Smooth muscle cell (in vitro differentiated cells): ENCODE measurements around the gene CST3. TPM values are rescaled to one million over a fixed set of nuclear protein-coding genes. Genes with fewer than 3 reads are reported as not detected.

ENCODE experiments used
- DNase-seq: peaks from one replicate; lab custom pipeline; 2025; ENCODE audit not compliant: unreplicated experiment; lab: John Stamatoyannopoulos, UW
- H2AFZ ChIP-seq: fragments of 200-600 bp; sonication (generic); 2 replicates; pipeline ENCODE4 v1.6.0; 2016; ENCODE audit warnings: antibody characterized with exemption, low read depth, mild to moderate bottlenecking
- H3F3A ChIP-seq: fragments of 200-600 bp; sonication (generic); 2 replicates; pipeline ENCODE4 v1.6.0; 2017; ENCODE audit warnings: antibody characterized with exemption, low read depth
- H3K27ac ChIP-seq: fragments of 200-600 bp; sonication (generic); 2 replicates; pipeline ENCODE4 v1.5.1; 2016; ENCODE audit warnings: low read depth, mild to moderate bottlenecking
- H3K27me3 ChIP-seq: fragments of 200-600 bp; sonication (generic); 2 replicates; pipeline ENCODE4 v1.6.1; 2016; ENCODE audit warnings: low read depth, mild to moderate bottlenecking
- H3K36me3 ChIP-seq: fragments of 200-600 bp; sonication (generic); 2 replicates; pipeline ENCODE4 v1.5.1; 2016; ENCODE audit warnings: low read depth
- H3K4me1 ChIP-seq: fragments of 200-600 bp; sonication (generic); 2 replicates; pipeline ENCODE4 v1.5.1; 2016; ENCODE audit warnings: low read depth
- H3K4me2 ChIP-seq: fragments of 200-600 bp; sonication (generic); 2 replicates; pipeline ENCODE4 v1.6.0; 2016; ENCODE audit warnings: mild to moderate bottlenecking
- H3K4me3 ChIP-seq: fragments of 200-600 bp; sonication (generic); 2 replicates; pipeline ENCODE4 v1.5.1; 2016; ENCODE audit warnings: mild to moderate bottlenecking
- H3K79me2 ChIP-seq: fragments of 200-600 bp; sonication (generic); 2 replicates; pipeline ENCODE4 v1.6.0; 2016; ENCODE audit warnings: low read depth, mild to moderate bottlenecking
- H3K9ac ChIP-seq: fragments of 200-600 bp; sonication (generic); 2 replicates; pipeline ENCODE4 v1.6.0; 2016; ENCODE audit warnings: low read depth
- H3K9me3 ChIP-seq: fragments of 200-600 bp; sonication (generic); replicated peaks from 2 replicates; pipeline ENCODE4 v1.5.1; 2016; ENCODE audit warnings: low read depth
- H4K20me1 ChIP-seq: fragments of 200-600 bp; sonication (generic); 2 replicates; pipeline ENCODE4 v1.6.0; 2016; ENCODE audit warnings: low read depth
- WGBS: methylation state at CpG from one replicate; pipeline ENCODE4 v1.1.7; 2016; ENCODE audit warnings: low lambda C conversion rate; 5-methylcytosine and 5-hydroxymethylcytosine counted together
- polyA plus RNA-seq: library from polyadenylated mRNA; unstranded; fragments of >200 nt; fragmentation: Nextera tagmentation; extraction: Ambion mirVana; gene quantifications from 2 replicates; pipeline ENCODE4 v1.2.1, GENCODE V29; 2016
- total RNA-seq: library from RNA; depleted of rRNA; stranded (reverse); fragments of >200 nt; gene quantifications from 2 replicates; pipeline ENCODE4 v1.2.3, GENCODE V29; 2014
- TF ChIP-seq, protein P1 (sequence below): fragments of 200-600 bp; sonication (generic); IDR thresholded peaks from 2 replicates; pipeline ENCODE4 v1.5.1; 2017; ENCODE audit warnings: borderline replicate concordance, mild to moderate bottlenecking, antibody characterized with exemption; ENCODE audit not compliant: insufficient read depth, poor library complexity, severe bottlenecking

The CST3 gene
- total and polyA plus RNA-seq, 2 experiments from 2014 or later: 170 to 338 TPM

GRCh38 chr20:23679133-23680092 is 41.7 kb upstream of the CST3 start:
- 90% methylated on average over 7 of the region's 7 CpGs for WGBS
- H3K9me3 ChIP-seq: no peaks in the 10 kb centered on the region
- H3K27ac ChIP-seq: no peak overlapping the region
- no peaks in the 10 kb centered on the region for H4K20me1 ChIP-seq
- no peak overlapping the region for H2AFZ ChIP-seq
- H3K4me3 ChIP-seq: no peak overlapping the region
- H3K4me1 ChIP-seq: no peaks in the 10 kb centered on the region
- peaks cover 8% of the 10 kb centered on the region for H3K27me3 ChIP-seq
- TF ChIP-seq, protein P1, sequence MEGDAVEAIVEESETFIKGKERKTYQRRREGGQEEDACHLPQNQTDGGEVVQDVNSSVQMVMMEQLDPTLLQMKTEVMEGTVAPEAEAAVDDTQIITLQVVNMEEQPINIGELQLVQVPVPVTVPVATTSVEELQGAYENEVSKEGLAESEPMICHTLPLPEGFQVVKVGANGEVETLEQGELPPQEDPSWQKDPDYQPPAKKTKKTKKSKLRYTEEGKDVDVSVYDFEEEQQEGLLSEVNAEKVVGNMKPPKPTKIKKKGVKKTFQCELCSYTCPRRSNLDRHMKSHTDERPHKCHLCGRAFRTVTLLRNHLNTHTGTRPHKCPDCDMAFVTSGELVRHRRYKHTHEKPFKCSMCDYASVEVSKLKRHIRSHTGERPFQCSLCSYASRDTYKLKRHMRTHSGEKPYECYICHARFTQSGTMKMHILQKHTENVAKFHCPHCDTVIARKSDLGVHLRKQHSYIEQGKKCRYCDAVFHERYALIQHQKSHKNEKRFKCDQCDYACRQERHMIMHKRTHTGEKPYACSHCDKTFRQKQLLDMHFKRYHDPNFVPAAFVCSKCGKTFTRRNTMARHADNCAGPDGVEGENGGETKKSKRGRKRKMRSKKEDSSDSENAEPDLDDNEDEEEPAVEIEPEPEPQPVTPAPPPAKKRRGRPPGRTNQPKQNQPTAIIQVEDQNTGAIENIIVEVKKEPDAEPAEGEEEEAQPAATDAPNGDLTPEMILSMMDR: no peak
- H3K36me3 ChIP-seq: no peaks in the 10 kb centered on the region
- no peaks in the 10 kb centered on the region for H3F3A ChIP-seq
- no peak for DNase-seq
- H3K4me2 ChIP-seq: no peak overlapping the region
- H3K79me2 ChIP-seq: no peaks in the 10 kb centered on the region
- no peak overlapping the region for H3K9ac ChIP-seq

DNA sequence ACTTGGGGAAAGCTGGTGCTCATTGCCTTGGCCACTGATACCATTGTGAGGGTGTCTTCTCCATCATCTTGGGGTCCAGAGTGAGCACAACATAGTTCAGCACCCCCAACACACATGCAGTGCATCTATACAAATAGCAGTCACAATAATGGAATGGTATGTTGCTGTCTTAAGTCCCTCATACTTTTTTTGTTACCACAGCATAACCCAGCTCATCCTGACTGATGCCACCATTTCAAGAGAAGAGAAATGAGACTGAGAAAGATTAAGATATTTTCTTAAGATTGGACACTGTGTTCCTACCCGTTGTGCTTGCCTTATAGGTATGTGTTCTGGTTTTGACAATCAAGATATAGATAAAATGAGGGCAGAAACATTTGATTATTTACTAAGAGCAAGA is 35.5 kb upstream of the CST3 start:
- Histone ChIP-seq H3K36me3 (no peaks in the 10 kb centered on the region), H3K27me3 (peaks cover 4% of the 10 kb centered on the region), H3K4me2 (no peak overlapping the region), H3K4me1 (no peaks in the 10 kb centered on the region), H3K9me3 (no peaks in the 10 kb centered on the region), H3K9ac (no peak overlapping the region), H3K4me3 (no peak overlapping the region), H3K27ac (no peak overlapping the region), H2AFZ (no peak overlapping the region), H4K20me1 (no peaks in the 10 kb centered on the region), H3K79me2 (no peaks in the 10 kb centered on the region), H3F3A (no peaks in the 10 kb centered on the region)
- no peak for DNase-seq
- TF ChIP-seq, protein P1: no peak
- 97% methylated on average over 1 of the region's 1 CpG for WGBS

GRCh38 chr20:23672158-23672557 is 34.4 kb upstream of the CST3 start:
- TF ChIP-seq, protein P1: no peak
- H2AFZ ChIP-seq: no peak overlapping the region
- H3K9ac ChIP-seq: no peak overlapping the region
- no peaks in the 10 kb centered on the region for H3K9me3 ChIP-seq
- no peak overlapping the region for H3K4me3 ChIP-seq
- H3K4me2 ChIP-seq: no peak overlapping the region
- H4K20me1 ChIP-seq: no peaks in the 10 kb centered on the region
- no peaks in the 10 kb centered on the region for H3K79me2 ChIP-seq
- peaks cover 4% of the 10 kb centered on the region for H3K27me3 ChIP-seq
- H3K27ac ChIP-seq: no peak overlapping the region
- H3K36me3 ChIP-seq: no peaks in the 10 kb centered on the region
- no peak for DNase-seq
- H3K4me1 ChIP-seq: no peaks in the 10 kb centered on the region
- WGBS: 87% methylated on average over 1 of the region's 1 CpG
- no peaks in the 10 kb centered on the region for H3F3A ChIP-seq

- WGBS: 84% methylated on average over 3 of the region's 3 CpGs
- Histone ChIP-seq H3K4me2 (no peak overlapping the region), H3K27ac (no peak overlapping the region), H3K4me3 (no peak overlapping the region), H3K4me1 (no peaks in the 10 kb centered on the region), H3K9me3 (no peaks in the 10 kb centered on the region), H3K36me3 (no peaks in the 10 kb centered on the region), H3F3A (no peaks in the 10 kb centered on the region), H3K9ac (no peak overlapping the region), H3K27me3 (peaks cover 2% of the 10 kb centered on the region), H4K20me1 (no peaks in the 10 kb centered on the region), H3K79me2 (no peaks in the 10 kb centered on the region), H2AFZ (no peak overlapping the region)
- TF ChIP-seq, protein P1: no peak
- DNase-seq: no peak
These were observed 33.7 kb upstream of the CST3 start for GRCh38 chr20:23671479-23671878.
